GM12892 (cell line): ENCODE data around the gene PGLYRP3.
"Not testable (repeated sequence)": the region's sequence is repeated elsewhere in the genome, so short reads cannot be mapped to it uniquely, and the experiment has no call there.

ENCODE experiments used
- POLR2A ChIP-seq: IDR thresholded peaks from 2 replicates; pipeline ENCODE4 v1.6.1; 2011; ENCODE audit warnings: low read depth, low read length, control low read depth
- POLR2AphosphoS5 ChIP-seq: IDR thresholded peaks from 2 replicates; pipeline ENCODE4 v1.6.1; 2011; ENCODE audit warnings: low read depth, low read length, control low read depth

DNA sequence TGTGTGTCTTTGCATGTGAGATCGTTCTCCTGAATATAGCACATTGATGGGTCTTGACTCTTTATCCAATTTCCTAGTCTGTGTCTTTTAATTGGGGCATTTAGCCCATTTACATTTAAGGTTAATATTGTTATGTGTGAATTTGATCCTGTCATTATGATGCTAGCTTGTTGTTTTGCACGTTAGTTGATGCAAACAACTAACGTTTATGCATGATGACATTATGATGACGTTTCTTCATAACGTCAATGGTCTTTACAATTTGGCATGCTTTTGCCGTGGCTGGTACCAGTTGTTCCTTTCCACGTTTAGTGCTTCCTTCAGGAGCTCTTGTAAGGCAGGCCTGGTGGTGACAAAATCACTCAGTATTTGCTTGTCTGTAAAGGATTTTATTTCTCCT is 5.4 kb upstream of the PGLYRP3 start:
- not testable (repeated sequence) for TF ChIP-seq POLR2A, POLR2AphosphoS5
